HCT116 (cell line): Measurements from ENCODE around the gene DLEC1. TPM values are rescaled to one million over a fixed set of nuclear protein-coding genes. Genes with fewer than 3 reads are reported as not detected.

ENCODE experiments used
- ATAC-seq: fragments of 200-7000 bp; cut with Tn5 transposase; 2 replicates; pipeline ENCODE4 v1.9.1; 2020; ENCODE audit warnings: mild to moderate bottlenecking, moderate library complexity
- BruUV-seq: library from RNA; stranded (reverse); fragments of 400-500 nt; replicated peaks from 2 replicates; lab custom pipeline; 2021; lab: Mats Ljungman, UMichigan
- CTCF ChIA-PET: fragments of 300-600 bp; sonication (Branson Sonifier 250); formaldehyde crosslinking; loops from one replicate; lab custom pipeline; 2021; ENCODE audit warnings: antibody characterized with exemption; lab: Charles Lee
- POLR2A ChIA-PET: fragments of 300-600, 350-600 bp; sonication (Branson Sonifier 250); formaldehyde crosslinking; loops from one replicate; lab custom pipeline; 2021; ENCODE audit warnings: antibody characterized with exemption; lab: Charles Lee
- RAD21 ChIA-PET, 2 experiments: fragments of 300-600 bp; sonication (Branson Sonifier 250); formaldehyde crosslinking; loops; one replicate each; lab custom pipeline; 2023; ENCODE audit warnings: low total read pairs in 2 of 2; ENCODE audit not compliant: uncharacterized antibody in 2 of 2, unreplicated experiment in 2 of 2, low non-redundant PET in 1 of 2; lab: Charles Lee
- DNase-seq: peaks from one replicate; pipeline ENCODE4 v3.0.0-alpha.2; 2010; ENCODE audit warnings: low read depth, low spot score
- H2AFZ ChIP-seq: fragments of 200-600 bp; shearing (Covaris generic), sonication (generic); 2 replicates; pipeline ENCODE4 v1.6.1; 2017; ENCODE audit warnings: low read depth, mixed run types, mixed read lengths, antibody characterized with exemption, low read length; ENCODE audit not compliant: poor library complexity, severe bottlenecking
- H3K27ac ChIP-seq: 2 replicates; pipeline ENCODE4 v1.5.1; 2012; ENCODE audit warnings: low read depth, low read length
- H3K27me3 ChIP-seq: fragments of 200-600 bp; sonication (generic); 2 replicates; pipeline ENCODE4 v1.6.1; 2016; ENCODE audit warnings: mixed run types, low read length, mixed read lengths; ENCODE audit not compliant: insufficient read depth
- H3K36me3 ChIP-seq, 2 experiments: fragments of 200-500 bp in 1 of 2; fragments of 200-600 bp in 1 of 2; sonication (Bioruptor generic) in 1 of 2; sonication (generic) in 1 of 2; 2 replicates each; pipeline versions ENCODE4 v1.5.1 to v1.6.1; 2014 to 2016; ENCODE audit warnings: low read length in 2 of 2, inconsistent platforms in 1 of 2, mixed read lengths in 1 of 2, mixed run types in 1 of 2; ENCODE audit not compliant: insufficient read depth in 2 of 2, control insufficient read depth in 1 of 2
- H3K4me1 ChIP-seq, 2 experiments: fragments of 200-600 bp in 1 of 2; sonication (generic) in 1 of 2; 2 replicates each; pipeline versions ENCODE4 v1.5.1 to v1.6.1; 2012 to 2017; ENCODE audit warnings: low read length in 2 of 2, inconsistent platforms in 1 of 2, mild to moderate bottlenecking in 1 of 2, mixed read lengths in 1 of 2, mixed run types in 1 of 2, moderate library complexity in 1 of 2; ENCODE audit not compliant: insufficient read depth in 2 of 2, control insufficient read depth in 1 of 2
- H3K4me2 ChIP-seq: fragments of 200-600 bp; sonication (generic); 2 replicates; pipeline ENCODE4 v1.6.1; 2017; ENCODE audit warnings: mixed run types, low read length, mixed read lengths
- H3K4me3 ChIP-seq, 2 experiments: fragments of 200-600 bp in 1 of 2; sonication (generic) in 1 of 2; replicated peaks in 1 of 2; 2 replicates each; pipeline ENCODE4 v1.5.1; 2011 to 2016; ENCODE audit warnings: low read length in 2 of 2, control low read depth in 1 of 2, low read depth in 1 of 2, mild to moderate bottlenecking in 1 of 2, mixed read lengths in 1 of 2, mixed run types in 1 of 2
- H3K79me2 ChIP-seq: fragments of 200-600 bp; sonication (generic); 2 replicates; pipeline ENCODE4 v1.6.1; 2017; ENCODE audit warnings: mild to moderate bottlenecking, mixed run types, low read length, moderate library complexity, mixed read lengths; ENCODE audit not compliant: insufficient read depth
- H3K9ac ChIP-seq: fragments of 200-600 bp; sonication (generic); 2 replicates; pipeline ENCODE4 v1.6.1; 2016; ENCODE audit warnings: low read length, mixed read lengths
- H3K9me2 ChIP-seq: fragments of 200-600 bp; sonication (generic), shearing (Covaris generic); 2 replicates; pipeline ENCODE4 v1.6.1; 2017; ENCODE audit warnings: mixed run types, mild to moderate bottlenecking, moderate library complexity; ENCODE audit not compliant: insufficient read depth
- H3K9me3 ChIP-seq, 2 experiments: fragments of 200-500 bp in 1 of 2; fragments of 200-600 bp in 1 of 2; sonication (Bioruptor generic) in 1 of 2; sonication (generic) in 1 of 2; 2 replicates each; pipeline ENCODE4 v1.6.1; 2014 to 2017; ENCODE audit warnings: low read length in 2 of 2, mixed read lengths in 2 of 2, inconsistent platforms in 1 of 2, low read depth in 1 of 2, mild to moderate bottlenecking in 1 of 2, mixed run types in 1 of 2, moderate library complexity in 1 of 2; ENCODE audit not compliant: control insufficient read depth in 1 of 2, insufficient read depth in 1 of 2
- H4K20me1 ChIP-seq: fragments of 200-600 bp; sonication (generic), shearing (Covaris generic); 2 replicates; pipeline ENCODE4 v1.6.1; 2017; ENCODE audit warnings: mixed run types, mild to moderate bottlenecking, moderate library complexity; ENCODE audit not compliant: insufficient read depth
- ELF1 ChIP-seq: IDR thresholded peaks from 2 replicates; pipeline ENCODE4 v1.6.1; 2012; ENCODE audit warnings: low read depth, borderline replicate concordance
- EZH2phosphoT487 ChIP-seq: fragments of 200-600 bp; IDR thresholded peaks from 2 replicates; pipeline ENCODE4 v1.6.1; 2018; ENCODE audit warnings: antibody characterized with exemption, borderline replicate concordance
- MAX ChIP-seq: IDR thresholded peaks from 2 replicates; pipeline ENCODE4 v1.6.1; 2012
- POLR2A ChIP-seq: IDR thresholded peaks from 2 replicates; pipeline ENCODE4 v1.7.0; 2011; ENCODE audit warnings: borderline replicate concordance; ENCODE audit not compliant: insufficient read depth, insufficient read length; ENCODE audit errors: extremely low read depth
- POLR2AphosphoS5 ChIP-seq: IDR thresholded peaks from 2 replicates; pipeline ENCODE4 v1.6.1; 2011; ENCODE audit warnings: mild to moderate bottlenecking, low read depth, low read length, moderate library complexity
- RAD21 ChIP-seq: IDR thresholded peaks from 2 replicates; pipeline ENCODE4 v1.6.1; 2012; ENCODE audit warnings: low read depth, mild to moderate bottlenecking
- SIN3A ChIP-seq: IDR thresholded peaks from 2 replicates; pipeline ENCODE4 v1.6.1; 2012; ENCODE audit warnings: low read depth
- SP1 ChIP-seq: IDR thresholded peaks from 2 replicates; pipeline ENCODE4 v1.6.1; 2012; ENCODE audit warnings: low read depth
- ZFX ChIP-seq: fragments of 450-650 bp; IDR thresholded peaks from 2 replicates; pipeline ENCODE4 v1.6.1; 2017
- ZNF274 ChIP-seq: fragments of 200-500 bp; sonication (Bioruptor generic); IDR thresholded peaks from 2 replicates; pipeline ENCODE4 v1.6.1; 2014; ENCODE audit warnings: mild to moderate bottlenecking, low read depth, low read length, inconsistent platforms
- intact Hi-C: fragments of 100-400 bp; cut with micrococcal nuclease; formaldehyde crosslinking; loops from 2 replicates; pipeline ENCODE4 v1.10.0; 2022
- total RNA-seq: library from RNA; stranded (reverse); gene quantifications from one replicate; pipeline ENCODE4 v1.2.1, GENCODE V29; 2021; ENCODE audit not compliant: unreplicated experiment

Gene DLEC1
- total RNA-seq, 1 experiment from 2014 or later: 0.61 TPM

DNA sequence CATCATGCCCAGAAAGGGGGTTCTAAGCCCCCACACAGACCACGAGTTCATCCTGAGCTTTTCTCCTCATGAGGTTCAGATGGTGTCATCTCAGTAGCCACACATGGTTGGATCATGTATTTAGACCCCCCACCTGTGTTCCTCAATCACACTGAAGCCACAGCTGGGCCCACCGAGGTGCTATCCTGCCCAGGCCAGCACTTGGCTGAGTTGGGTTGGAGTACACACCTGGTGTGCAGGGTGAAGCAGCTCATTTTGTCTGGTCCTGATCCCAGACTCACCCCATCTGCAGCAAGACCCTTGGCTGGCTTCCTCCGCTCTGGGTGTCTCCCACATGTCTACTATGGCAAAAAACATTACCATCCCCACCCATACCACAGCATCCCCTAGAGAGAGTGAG is 56.0 kb downstream of the DLEC1 start:
- ChIA-PET RAD21 (no interaction called here), CTCF (no interaction called here), POLR2A (no interaction called here)
- Histone ChIP-seq H3K27me3 (peaks cover 5% of the 10 kb centered on the region; the same call in 1 of the 2 replicates), H3K36me3 (no peaks in the 10 kb centered on the region), H3K79me2 (no peaks in the 10 kb centered on the region), H2AFZ (no peak overlapping the region), H3K9me2 (no peaks in the 10 kb centered on the region), H4K20me1 (no peaks in the 10 kb centered on the region), H3K9ac (no peak overlapping the region), H3K4me2 (no peak overlapping the region), H3K4me1 (no peaks in the 10 kb centered on the region), H3K27ac (no peak overlapping the region), H3K4me3 (no peak overlapping the region), H3K9me3 (no peaks in the 10 kb centered on the region)
- no TSS peak for BruUV-seq
- DNase-seq: no peak
- TF ChIP-seq MAX (no peak), ZFX (no peak), POLR2A (no peak), EZH2phosphoT487 (no peak), SIN3A (no peak), SP1 (no peak), POLR2AphosphoS5 (no peak), RAD21 (no peak), ELF1 (no peak)
- intact Hi-C loops: no loop called here
- no peak for ATAC-seq

GRCh38 chr3:38095669-38096483 is 56.9 kb downstream of the DLEC1 start:
- Histone ChIP-seq H3K9ac (no peak overlapping the region), H3K79me2 (no peaks in the 10 kb centered on the region), H3K27ac (no peak overlapping the region), H3K4me1 (no peaks in the 10 kb centered on the region), H3K36me3 (no peaks in the 10 kb centered on the region), H3K4me3 (no peak overlapping the region), H2AFZ (no peak overlapping the region), H3K4me2 (no peak overlapping the region), H4K20me1 (no peaks in the 10 kb centered on the region), H3K27me3 (peaks cover 5% of the 10 kb centered on the region; the same call in 1 of the 2 replicates), H3K9me3 (no peaks in the 10 kb centered on the region), H3K9me2 (no peaks in the 10 kb centered on the region)
- DNase-seq (no peak), ATAC-seq (no peak)
- ChIA-PET RAD21 (no interaction called here), POLR2A (no interaction called here), CTCF (no interaction called here)
- TF ChIP-seq SP1 (no peak), ZNF274 (no peak), ZFX (no peak)
- intact Hi-C loops: no loop called here
- BruUV-seq: no TSS peak
